ENCODE results near the gene SQSTM1.
A peak's percentile ranks its signal among the peaks of the same experiment; 100 is the strongest.

SQSTM1 gene

DNA sequence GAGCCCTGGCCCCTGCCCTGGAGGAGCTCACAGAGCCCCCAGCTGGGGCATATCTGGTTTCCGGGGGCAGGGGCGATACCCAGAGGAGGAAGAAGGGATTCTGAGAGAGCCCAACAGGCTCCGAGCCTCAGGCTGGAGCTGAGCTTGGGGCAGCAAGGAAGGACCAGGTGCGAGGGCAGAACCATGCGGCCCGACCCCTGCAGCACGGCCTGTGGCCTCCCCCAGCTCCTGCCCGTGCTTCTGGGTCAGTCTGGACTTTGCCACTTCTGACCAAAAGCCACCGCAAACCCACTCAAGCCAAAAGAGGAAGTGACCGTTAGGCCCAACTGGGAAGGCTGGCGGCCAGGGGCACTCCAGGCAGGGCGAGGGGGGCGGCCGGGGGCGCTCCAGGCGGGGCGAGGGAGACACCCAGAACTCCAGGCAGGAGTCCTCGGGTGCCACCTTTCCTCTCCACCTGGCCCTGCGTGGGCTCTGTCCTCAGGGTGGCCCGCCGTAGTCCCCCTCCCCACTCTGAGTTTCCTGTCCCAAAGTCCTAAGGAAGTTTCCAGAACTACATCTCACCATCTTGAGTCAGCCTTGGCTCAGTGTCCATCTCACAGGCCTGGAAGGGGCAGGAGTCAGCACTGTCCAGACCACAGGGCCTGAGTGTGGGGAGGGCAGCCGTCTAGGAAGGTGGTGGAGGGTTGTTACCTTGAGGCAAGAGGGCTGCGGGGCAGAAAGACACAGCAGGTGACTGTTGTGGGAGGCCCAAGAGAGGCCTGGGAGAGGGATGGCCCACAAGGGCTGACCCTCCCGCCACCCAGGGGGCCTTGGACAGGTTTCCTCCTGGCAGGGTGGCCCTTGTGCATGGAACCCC, 27.9 kb upstream of the SQSTM1 start:
- Histone ChIP-seq H3K36me3 (ENCODE audit: control insufficient read depth, insufficient read depth, low read length) (no peaks in the 10 kb centered on the region; the same call in none of the 2 replicates), H3K27me3 (replicated peaks; ENCODE audit: control insufficient read depth, insufficient read depth, low read length) (no peaks in the 10 kb centered on the region), H3K4me3 (replicated peaks; ENCODE audit: low read depth, low read length) (no peak overlapping the region)
- no peak for TF ChIP-seq CTCF (IDR thresholded peaks at IDR 0.05; ENCODE audit: insufficient read depth, low read length, poor library complexity, severe bottlenecking)
- no peak for DNase-seq (ENCODE audit: extremely low read depth, insufficient read length)

DNA sequence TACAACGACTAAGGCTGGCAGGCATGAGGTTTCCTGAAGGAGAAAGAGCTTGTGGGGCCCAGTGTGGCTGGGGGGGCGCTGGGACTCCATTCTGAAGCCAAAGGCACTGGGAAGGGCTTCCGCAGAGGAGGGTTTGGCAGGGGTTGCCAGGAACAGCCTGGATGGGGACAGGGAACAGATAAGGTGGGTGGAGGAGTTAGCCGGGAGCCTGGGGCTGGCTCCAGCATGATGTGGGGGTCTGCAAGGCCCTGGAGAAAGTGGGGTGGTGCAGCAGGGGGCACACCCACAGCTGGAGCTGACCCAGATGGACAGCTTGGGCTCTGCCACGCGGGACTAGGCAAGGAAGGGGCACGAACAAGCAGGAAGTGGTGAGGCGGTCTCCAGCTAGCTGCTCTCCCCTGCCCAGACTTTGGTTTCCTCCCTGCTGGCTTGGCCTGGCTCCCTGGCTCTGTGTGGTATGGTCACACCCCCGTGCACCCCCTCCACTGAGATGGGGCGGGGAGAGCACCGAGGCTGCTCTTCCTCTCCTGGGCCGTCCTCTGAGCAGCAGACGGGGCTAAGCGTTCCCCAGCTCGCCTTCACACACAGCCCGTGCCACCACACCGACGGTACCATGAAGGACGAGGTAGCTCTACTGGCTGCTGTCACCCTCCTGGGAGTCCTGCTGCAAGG, 27.1 kb upstream of the SQSTM1 start, which contains the start of gene LTC4S:
Gene LTC4S (plus strand): TSS at position 519 of the 672 bp plus-strand sequence. CDS start 95 bp downstream, at position 614.
- Histone ChIP-seq H3K4me3 (replicated peaks; ENCODE audit: low read depth, low read length) (no peak within 1 kb of the TSS), H3K36me3 (ENCODE audit: control insufficient read depth, insufficient read depth, low read length) (peaks cover 7% of the 10 kb centered on the region), H3K27me3 (replicated peaks; ENCODE audit: control insufficient read depth, insufficient read depth, low read length) (no peaks in the 10 kb centered on the region)
- no peak for TF ChIP-seq CTCF (IDR thresholded peaks at IDR 0.05; ENCODE audit: insufficient read depth, low read length, poor library complexity, severe bottlenecking)
- DNase-seq (ENCODE audit: extremely low read depth, insufficient read length) = no peak

GRCh38 chr5:179794171-179794570, 26.5 kb upstream of the SQSTM1 start:
- DNase-seq (ENCODE audit: extremely low read depth, insufficient read length) = no peak
- TF ChIP-seq CTCF (IDR thresholded peaks at IDR 0.05; ENCODE audit: insufficient read depth, low read length, poor library complexity, severe bottlenecking) = no peak
- Histone ChIP-seq H3K27me3 (replicated peaks; ENCODE audit: control insufficient read depth, insufficient read depth, low read length) (no peaks in the 10 kb centered on the region), H3K36me3 (ENCODE audit: control insufficient read depth, insufficient read depth, low read length) (peaks cover 10% of the 10 kb centered on the region), H3K4me3 (replicated peaks; ENCODE audit: low read depth, low read length) (no peak overlapping the region)

DNA sequence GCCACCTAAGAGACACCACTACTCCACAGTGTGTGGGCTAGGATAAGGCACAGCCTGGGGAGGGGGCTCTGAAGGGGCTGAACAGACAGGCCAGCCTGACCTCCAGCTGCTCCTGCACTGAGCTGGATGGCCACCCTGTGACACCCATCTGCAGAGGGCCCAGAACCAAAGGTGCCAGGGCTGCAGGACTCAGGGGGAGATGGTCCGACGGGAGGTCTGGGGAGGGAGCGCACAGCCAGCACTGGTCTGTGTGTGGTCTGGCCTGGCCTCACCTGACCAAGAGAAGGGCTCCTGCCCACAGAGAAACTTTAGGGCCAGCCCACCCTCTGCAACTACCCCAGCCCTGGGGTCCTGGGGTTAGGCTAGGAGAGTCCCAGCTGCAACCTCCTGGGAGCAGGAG, 26.1 kb upstream of the SQSTM1 start:
- Histone ChIP-seq H3K4me3 (replicated peaks; ENCODE audit: low read depth, low read length) (no peak overlapping the region), H3K27me3 (replicated peaks; ENCODE audit: control insufficient read depth, insufficient read depth, low read length) (no peaks in the 10 kb centered on the region), H3K36me3 (ENCODE audit: control insufficient read depth, insufficient read depth, low read length) (peaks cover 10% of the 10 kb centered on the region)
- TF ChIP-seq CTCF (IDR thresholded peaks at IDR 0.05; ENCODE audit: insufficient read depth, low read length, poor library complexity, severe bottlenecking) = no peak
- no peak for DNase-seq (ENCODE audit: extremely low read depth, insufficient read length)

DNA sequence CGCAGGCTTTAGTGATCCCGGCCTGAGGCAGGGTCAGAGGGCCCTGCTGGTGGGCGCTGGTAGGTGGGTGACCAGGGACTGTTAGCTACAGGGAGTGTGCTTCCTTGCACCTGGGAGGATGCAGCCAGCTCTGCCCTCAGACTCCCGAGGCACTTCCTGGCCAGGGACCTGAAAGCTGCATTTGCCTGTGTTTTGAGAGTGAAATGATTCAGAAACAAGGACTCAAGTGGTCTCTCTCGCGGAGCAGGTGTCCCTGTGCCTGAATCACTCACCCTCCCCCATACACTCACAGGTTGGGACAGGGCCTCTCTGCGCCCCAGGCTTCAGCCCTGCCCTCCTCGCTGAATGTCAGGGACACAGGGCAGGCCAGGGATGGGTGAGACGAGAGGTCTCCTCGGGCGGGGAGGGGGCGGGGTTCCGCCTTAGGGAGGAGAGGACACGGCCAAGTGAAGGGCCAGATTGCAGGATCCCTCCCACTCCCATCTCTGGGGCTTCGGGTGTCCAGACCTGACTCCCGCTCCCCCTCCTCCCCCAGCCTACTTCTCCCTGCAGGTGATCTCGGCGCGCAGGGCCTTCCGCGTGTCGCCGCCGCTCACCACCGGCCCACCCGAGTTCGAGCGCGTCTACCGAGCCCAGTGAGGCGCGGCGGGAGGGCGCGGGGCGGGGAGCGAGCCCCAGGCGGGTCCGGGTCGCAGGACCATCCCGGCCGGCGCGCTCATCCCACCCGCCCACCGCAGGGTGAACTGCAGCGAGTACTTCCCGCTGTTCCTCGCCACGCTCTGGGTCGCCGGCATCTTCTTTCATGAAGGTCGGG, 25.4 kb upstream of the SQSTM1 start:
- Histone ChIP-seq H3K36me3 (ENCODE audit: control insufficient read depth, insufficient read depth, low read length) (peaks cover 14% of the 10 kb centered on the region), H3K4me3 (replicated peaks; ENCODE audit: low read depth, low read length) (peak overlapping the region; percentile 72), H3K27me3 (replicated peaks; ENCODE audit: control insufficient read depth, insufficient read depth, low read length) (no peaks in the 10 kb centered on the region)
- DNase-seq (ENCODE audit: extremely low read depth, insufficient read length) = no peak
- no peak for TF ChIP-seq CTCF (IDR thresholded peaks at IDR 0.05; ENCODE audit: insufficient read depth, low read length, poor library complexity, severe bottlenecking)
